Stimulated activated CD8-positive, alpha-beta memory T cell treated with anti-CD3 and anti-CD28 coated beads, Interleukin-7, amount 100 ng/mL, for 4 hours (primary cell): Measurements from ENCODE around the gene OR6K3.

ENCODE experiments used
- DNase-seq, 2 donors: peaks; one replicate each; pipeline ENCODE4 v3.0.0-alpha.2; 2020; ENCODE audit warnings: low read depth in 2 of 2

OR6K3 gene

GRCh38 chr1:158687037-158687436, 33.5 kb downstream of the OR6K3 start:
- DNase-seq, result no peak

DNA sequence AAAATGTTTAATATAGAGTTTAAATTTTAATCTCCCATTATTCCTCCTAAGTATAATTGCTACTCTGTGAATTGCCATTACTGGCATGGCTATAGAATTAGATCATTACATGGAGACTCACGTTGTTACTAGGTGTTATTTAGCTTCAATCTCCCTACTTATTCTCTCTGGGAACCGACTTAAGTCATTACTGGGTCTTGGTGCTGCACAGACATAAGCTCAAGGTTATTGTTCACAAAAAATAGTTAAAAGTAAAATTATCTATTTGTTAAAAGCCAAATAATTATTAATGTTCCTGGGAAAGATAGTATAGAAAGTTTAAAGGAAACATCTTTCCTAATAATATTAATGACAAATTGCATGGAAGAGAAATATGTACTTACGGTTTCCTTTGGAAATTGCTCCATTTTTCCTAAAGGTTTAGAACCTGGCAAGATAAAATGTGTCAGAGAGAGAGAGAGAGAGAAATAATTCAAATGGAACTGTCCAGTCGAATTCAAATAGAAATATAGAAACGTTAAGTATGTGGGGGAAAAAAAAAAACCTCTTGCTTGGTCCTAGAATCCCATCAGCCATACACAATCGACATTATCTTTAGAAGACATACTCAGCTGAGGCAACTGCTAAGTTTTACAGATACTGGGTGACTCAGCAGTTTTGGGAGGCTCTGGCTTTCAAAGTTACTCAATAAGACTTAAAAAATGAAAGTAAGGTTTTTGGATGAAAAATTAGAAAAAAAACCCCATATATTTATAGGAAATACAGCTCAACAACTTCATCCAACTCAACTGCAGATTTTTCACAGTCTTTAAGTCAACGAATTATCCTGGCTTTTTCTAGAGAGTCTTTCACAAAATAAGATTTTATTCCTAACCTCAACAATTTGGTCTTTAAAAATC, 34.2 kb downstream of the OR6K3 start, which contains the start of gene SPTA1:
SPTA1 (minus strand) TSS at position 605 of the 899 bp plus-strand sequence; CDS start at position 407, 198 bp downstream.
- no peak for DNase-seq

GRCh38 chr1:158685085-158685484, 35.4 kb downstream of the OR6K3 start:
- no peak for DNase-seq

DNA sequence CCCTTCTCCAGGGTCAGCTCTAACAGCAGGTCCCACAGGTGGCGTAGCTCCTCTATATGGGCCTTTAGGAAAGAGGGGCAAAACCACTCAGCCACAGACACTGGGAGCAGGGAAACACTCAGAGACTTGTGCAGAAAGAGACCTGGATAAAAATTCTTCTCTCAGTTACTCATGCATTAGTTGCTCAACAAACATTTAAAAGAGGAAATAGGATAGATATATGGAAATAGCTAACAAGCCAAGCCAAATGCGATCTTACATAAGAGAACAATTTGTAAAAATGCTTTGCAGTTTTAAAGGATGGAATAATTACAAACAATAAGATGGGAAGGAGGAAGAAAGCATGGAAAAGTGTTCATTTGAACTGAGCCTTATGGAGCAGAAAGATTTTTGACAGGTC, 38.9 kb downstream of the OR6K3 start:
- DNase-seq, result no peak

GRCh38 chr1:158679289-158679688, 41.2 kb downstream of the OR6K3 start:
- DNase-seq, result no peak

DNA sequence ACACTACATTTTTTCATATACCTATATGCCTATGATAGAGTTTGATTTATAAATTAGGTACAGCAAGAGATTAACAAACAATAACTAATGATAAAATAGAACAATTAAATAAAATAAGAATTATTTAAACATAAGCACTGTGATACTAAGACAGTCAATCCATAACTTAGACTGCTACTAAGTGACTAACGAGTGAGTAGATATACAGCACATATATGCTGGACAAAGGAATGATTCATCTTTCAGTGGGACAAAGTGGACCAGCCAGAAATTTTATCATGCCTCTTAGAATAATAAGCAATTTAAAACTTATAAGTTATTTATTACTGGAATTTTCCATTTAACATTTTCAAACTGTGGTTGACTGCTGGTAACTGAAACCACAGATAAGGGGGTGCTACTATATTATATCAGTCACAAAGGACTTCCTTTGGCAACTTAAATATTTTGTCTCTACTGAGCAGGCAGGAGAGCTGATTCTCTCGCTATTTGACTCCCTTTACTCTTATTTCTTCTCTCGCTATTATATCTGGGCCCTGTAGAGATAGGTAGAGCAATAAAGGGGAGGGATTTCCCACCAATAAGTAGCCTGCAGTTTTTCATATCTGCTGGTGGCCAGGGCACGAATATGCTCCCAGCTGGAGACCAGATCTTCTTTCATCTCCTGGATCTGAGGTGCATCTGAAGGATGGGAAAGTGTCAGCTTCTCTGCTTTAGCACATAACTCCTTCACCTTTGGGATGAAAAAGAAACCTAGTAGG, 44.8 kb downstream of the OR6K3 start:
- DNase-seq, result no peak

GRCh38 chr1:158674302-158674701, 46.2 kb downstream of the OR6K3 start:
- no peak for DNase-seq
